GM12801 (cell line): ENCODE measurements around the gene DNAH7.

Experiments
- TF ChIP-seq, protein P1 (sequence below): IDR thresholded peaks from one replicate; pipeline ENCODE4 v1.5.1; 2011; ENCODE audit warnings: control low read depth; ENCODE audit not compliant: insufficient read length; ENCODE audit errors: extremely low read depth

Gene DNAH7

DNA sequence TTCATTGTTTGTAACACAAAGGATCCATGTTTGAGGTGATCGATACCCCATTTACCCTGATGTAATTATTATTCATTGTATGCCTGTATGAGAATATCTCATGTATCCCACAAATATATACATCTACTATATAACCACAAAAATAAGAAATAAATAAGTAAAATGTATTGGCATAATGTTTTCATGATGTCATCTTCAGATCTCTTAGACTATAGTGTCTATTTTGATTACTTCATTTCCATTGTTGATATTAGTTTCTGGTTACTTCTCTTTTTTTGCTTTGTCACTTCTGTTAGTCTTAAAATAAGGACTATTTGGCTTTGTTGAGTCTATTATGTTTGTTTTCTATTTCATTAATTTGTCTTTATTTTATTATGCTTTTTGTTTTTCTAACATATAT lies 301.9 kb downstream of the DNAH7 start:
- TF ChIP-seq, protein P1, sequence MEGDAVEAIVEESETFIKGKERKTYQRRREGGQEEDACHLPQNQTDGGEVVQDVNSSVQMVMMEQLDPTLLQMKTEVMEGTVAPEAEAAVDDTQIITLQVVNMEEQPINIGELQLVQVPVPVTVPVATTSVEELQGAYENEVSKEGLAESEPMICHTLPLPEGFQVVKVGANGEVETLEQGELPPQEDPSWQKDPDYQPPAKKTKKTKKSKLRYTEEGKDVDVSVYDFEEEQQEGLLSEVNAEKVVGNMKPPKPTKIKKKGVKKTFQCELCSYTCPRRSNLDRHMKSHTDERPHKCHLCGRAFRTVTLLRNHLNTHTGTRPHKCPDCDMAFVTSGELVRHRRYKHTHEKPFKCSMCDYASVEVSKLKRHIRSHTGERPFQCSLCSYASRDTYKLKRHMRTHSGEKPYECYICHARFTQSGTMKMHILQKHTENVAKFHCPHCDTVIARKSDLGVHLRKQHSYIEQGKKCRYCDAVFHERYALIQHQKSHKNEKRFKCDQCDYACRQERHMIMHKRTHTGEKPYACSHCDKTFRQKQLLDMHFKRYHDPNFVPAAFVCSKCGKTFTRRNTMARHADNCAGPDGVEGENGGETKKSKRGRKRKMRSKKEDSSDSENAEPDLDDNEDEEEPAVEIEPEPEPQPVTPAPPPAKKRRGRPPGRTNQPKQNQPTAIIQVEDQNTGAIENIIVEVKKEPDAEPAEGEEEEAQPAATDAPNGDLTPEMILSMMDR: no peak

DNA sequence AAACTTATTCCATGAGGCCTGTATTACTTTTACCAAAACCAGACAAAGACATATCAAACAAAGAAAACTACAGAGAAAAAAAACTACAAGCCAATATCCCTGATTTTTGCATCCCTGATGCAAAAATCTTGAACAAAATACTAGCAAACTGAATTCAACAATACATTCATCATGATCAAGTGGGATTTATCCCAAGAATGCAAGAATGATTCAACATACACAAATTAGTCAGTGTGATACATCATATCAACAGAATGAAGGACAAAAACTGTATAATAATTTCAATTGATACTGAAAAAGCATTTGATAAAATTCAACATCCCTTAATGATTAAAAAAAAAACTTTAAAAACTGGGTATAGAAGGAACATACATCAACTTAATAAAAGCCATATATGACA lies 304.8 kb downstream of the DNAH7 start:
- TF ChIP-seq, protein P1: no peak

DNA sequence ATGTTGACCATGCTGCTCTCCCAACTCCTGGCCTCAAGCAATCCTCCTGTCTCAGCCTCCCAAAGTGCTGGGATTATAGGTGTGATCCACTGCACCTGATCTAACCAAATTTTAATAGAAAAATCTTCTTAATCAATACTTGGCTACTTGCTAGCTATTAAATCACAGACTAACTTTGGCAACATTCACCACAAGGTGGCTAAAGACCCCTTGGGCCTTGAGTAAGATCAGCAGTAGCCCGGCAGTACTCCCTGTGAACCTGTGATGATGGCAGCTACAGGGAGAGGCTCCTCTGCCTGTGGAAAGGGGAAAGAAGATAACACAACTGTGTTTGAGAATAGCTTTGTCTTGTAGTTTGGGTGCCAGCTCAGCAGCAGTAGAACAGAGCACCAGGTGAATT lies 308.8 kb downstream of the DNAH7 start:
- TF ChIP-seq, protein P1: no peak

DNA sequence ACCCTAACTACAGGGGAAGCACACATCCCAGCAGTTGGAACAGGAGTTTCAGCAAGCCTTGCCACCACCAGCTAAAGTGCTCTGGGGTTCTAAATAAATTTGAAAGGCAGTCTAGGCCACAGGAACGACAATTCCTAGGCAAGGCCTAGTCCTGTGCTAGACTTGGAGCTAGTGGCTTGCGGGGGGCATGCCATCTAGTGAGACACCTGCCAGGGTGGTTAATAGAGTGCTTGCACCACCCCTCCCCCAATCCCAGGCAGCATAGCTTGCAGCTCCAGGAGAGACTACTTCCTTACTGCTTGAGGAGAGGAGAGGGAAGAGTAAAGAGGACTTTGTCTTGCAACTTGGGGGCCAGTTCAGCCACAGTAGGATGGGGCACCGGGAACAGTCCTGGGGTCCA lies 309.8 kb downstream of the DNAH7 start:
- TF ChIP-seq, protein P1: no peak

DNA sequence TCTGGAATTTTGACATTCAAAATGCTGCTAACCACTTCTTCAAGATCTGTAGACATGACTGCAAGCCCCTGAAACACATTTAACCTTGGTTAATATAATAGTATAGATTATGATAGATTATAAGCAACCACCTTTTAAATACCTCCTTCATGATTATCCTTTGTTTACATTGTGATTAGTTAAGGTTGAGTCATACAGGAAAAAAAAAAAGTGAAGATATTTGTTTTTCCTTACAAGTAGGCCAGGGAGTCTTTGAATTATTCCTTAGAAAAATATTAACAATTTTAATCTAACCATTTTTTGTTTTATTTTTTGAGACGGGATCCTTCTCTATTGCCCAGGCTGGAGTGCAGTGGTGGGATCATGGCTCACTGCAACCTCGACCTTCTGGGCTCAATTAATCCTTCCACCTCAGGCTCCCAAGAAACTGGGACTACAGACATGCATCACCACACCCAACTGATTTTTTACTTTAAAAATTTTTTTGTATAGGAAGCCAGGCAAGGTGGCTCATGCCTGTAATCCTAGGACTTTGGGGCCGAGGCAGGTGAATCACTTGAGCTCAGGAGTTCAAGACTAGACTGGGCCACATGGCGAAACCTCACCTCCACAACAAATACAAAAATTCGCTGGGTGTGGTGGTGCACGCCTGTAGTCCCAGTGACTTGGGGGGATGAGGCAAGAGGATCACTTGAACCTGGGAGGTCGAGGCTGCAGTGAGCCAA lies 312.3 kb downstream of the DNAH7 start:
- TF ChIP-seq, protein P1: no peak

DNA sequence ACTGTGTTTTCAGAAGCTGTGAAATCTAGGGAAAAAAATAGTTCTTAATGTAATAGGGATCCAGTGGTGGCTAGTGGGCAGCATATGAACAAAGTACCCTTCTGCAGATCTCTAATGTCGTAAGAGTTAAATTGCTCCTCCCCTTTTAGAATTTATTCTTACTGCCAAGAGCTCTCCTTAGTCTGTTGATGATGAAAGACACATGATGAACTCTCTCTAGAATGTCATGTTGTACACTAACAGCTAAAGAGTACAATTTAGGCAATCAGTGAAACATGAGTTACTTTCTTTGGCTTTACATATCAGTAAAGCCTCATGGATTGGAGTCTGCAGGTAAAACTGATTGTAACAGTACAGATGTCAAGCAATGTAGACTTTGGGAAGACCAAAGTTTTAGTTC lies 327.4 kb downstream of the DNAH7 start:
- TF ChIP-seq, protein P1: no peak

DNA sequence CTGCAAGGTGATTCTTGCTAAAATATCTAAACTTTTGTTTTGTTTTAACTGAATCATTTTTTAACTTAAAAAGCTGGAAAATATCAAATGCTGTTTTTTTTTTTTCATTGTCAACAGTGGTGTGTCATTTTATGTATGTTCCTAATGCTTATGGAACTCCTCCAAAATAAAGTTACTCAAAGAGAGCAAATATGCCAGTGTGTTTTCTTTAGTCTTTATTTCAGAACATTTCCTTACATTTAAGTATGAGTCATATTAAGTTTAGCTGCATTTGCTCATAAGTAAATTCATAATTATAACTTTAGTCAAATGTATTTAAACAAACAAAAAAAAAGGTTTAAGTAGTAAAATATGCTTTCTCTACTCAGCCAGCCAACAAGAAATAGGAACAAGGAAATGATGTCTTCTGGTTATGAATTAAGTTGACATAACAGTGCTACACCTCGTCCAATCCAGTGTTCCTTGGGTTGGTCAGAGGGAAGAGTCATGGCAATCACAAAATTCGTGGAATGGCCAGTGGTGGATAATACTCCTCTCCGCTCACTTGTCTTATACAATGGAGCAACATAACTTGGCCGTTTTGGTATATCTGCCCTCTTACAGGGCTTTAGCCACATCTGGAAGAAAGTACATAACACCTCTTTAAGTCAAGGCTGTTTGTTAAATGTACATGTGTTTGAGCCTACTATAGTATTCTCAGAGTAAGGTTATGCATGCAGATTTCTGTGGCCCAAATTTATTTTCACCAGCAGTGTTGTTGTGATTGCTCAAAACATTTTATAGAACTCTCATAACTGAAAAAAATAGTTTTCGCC lies 330.9 kb downstream of the DNAH7 start:
- TF ChIP-seq, protein P1: no peak
